Omental fat pad (tissue), 4 donors: ENCODE results near the gene APBB2. TPM values are rescaled to one million over a fixed set of nuclear protein-coding genes. Genes with fewer than 3 reads are reported as not detected.

Source experiments
- ATAC-seq: fragments of 150-250 bp; one replicate; pipeline ENCODE4 v1.9.1; 2016; ENCODE audit warnings: mild to moderate bottlenecking, moderate library complexity; ENCODE audit not compliant: low FRiP score
- DNase-seq: peaks from one replicate; pipeline ENCODE4 v3.0.0-alpha.2; 2019; ENCODE audit warnings: low spot score
- CTCF ChIP-seq, 3 donors: fragments of 450-650 bp; IDR thresholded peaks; one replicate each; pipeline ENCODE4 v1.5.1; 2016 to 2017; ENCODE audit warnings: antibody characterized with exemption in 3 of 3, mild to moderate bottlenecking in 3 of 3, moderate library complexity in 2 of 3
- total RNA-seq, 4 donors: library from RNA; depleted of rRNA; stranded (reverse); fragments of >200 nt; gene quantifications; one replicate each; pipeline ENCODE4 v1.1.0, GENCODE V29; 2016

Gene APBB2
- total RNA-seq, 4 donors from 2014 or later, result 76.6 to 138 (median 113) TPM

DNA sequence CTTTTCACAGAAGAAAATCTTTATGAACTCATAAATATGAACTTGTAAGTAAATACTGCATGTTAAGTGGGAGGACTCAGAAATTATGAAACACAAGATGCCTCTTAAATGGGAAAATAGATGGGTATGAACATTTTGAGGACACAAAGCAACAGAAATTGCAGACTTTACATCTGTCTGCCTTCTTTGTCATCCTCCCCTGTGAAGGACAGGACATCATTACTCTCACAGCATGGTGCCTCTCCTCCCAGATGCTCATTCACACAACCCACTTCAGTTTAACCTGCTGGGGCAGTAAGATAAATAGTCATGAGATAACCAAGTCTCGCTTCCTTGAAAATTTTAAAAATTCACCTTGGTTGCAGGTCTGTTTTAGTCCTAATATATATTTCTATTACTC is 144.5 kb downstream of the APBB2 start:
- TF ChIP-seq CTCF (IDR thresholded peaks at IDR 0.05), result no peak
- DNase-seq, result no peak
- ATAC-seq, result no peak

- no peak for TF ChIP-seq CTCF (IDR thresholded peaks at IDR 0.05)
- no peak for DNase-seq
- no peak for ATAC-seq
Measured at GRCh38 chr4:41069257-41069656, 145.1 kb downstream of the APBB2 start.

DNA sequence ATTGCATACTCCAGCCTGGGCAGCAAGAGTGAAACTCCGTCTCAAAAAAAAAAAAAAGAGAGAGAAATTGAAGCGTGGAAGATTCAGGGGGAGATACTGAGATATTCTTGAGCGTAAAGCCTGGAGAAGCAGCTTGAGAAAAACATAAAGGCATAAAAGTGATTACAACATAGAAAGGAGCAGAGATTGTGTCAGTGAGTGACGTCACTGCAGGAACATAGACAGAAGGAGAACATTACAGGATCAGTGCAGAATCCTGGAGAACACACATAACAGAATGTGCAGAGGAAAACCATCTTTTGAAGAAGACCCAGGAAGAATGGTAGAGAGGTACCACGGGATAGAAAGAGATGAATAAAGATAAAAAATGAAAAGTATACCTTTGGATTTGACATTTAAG is 147.0 kb downstream of the APBB2 start:
- ATAC-seq (no peak), DNase-seq (no peak)
- TF ChIP-seq CTCF (IDR thresholded peaks at IDR 0.05), result no peak

DNA sequence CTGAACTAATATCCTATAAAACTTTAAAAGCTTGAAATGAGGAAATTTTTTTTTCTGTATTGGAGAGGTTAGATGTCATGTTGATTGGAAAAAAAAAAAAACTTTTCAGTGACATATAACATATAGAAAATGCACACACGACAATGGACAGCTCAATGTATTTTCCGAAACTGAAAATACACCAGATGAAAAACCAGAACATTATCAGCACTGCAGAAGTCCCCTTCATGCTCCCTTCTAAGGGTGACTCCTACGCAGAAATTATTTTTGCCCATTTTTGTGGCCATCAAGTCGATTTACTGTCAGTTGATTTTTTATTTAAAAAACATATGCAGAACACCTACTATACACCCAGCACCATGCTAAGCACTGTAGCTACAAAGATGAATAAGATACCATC is 148.3 kb downstream of the APBB2 start:
- TF ChIP-seq CTCF (IDR thresholded peaks at IDR 0.05), result no peak
- DNase-seq, result no peak
- no peak for ATAC-seq

GRCh38 chr4:41065434-41066006 is 148.8 kb downstream of the APBB2 start:
- DNase-seq (no peak), ATAC-seq (no peak)
- TF ChIP-seq CTCF (IDR thresholded peaks at IDR 0.05), result no peak

DNA sequence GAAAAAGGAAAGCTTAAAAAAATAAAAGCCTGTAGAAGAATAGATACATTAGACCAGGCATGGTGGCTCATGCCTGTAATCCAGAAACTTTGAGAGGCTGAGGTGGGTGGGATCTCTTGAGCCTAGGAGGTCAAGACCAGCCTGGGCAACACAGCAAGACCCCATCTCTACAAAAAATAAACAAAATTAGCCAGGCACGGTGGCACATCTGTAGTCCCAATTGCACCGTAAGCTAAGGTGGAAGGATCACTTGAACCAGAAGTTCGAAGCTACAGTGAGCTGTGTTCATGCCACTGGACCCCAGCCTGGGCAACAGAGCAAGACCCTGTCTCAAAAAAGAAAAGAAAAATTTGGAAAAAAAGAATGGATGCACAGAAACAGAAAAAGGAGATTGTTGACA is 149.4 kb downstream of the APBB2 start:
- no peak for DNase-seq
- no peak for TF ChIP-seq CTCF (IDR thresholded peaks at IDR 0.05)
- ATAC-seq, result no peak

- no peak for DNase-seq
- peak; percentile 37 for ATAC-seq
- TF ChIP-seq CTCF (IDR thresholded peaks at IDR 0.05), result no peak
Measured at GRCh38 chr4:41061482-41062185, 152.7 kb downstream of the APBB2 start.
